ENCODE data around the gene BLTP3A.
"Not testable (repeated sequence)": the region's sequence is repeated elsewhere in the genome, so short reads cannot be mapped to it uniquely, and the experiment has no call there.

BLTP3A gene

GRCh38 chr6:34793877-34794276 lies 2.0 kb downstream of the BLTP3A start:
- no peak for DNase-seq

- DNase-seq: no peak
Measured at GRCh38 chr6:34795836-34796425, 4.0 kb downstream of the BLTP3A start.

- no peak for DNase-seq
Measured at GRCh38 chr6:34798057-34798456, 6.2 kb downstream of the BLTP3A start.

GRCh38 chr6:34799547-34799946 lies 7.7 kb downstream of the BLTP3A start:
- DNase-seq: no peak

- no peak for DNase-seq
Measured at GRCh38 chr6:34804543-34804942, 12.7 kb downstream of the BLTP3A start.

- not testable (repeated sequence) for DNase-seq
Measured at GRCh38 chr6:34805074-34805473, 13.2 kb downstream of the BLTP3A start.

- DNase-seq: no peak
Measured at GRCh38 chr6:34806738-34807453, 15.0 kb downstream of the BLTP3A start.

- DNase-seq: not testable (repeated sequence)
Measured at GRCh38 chr6:34808473-34808872, 16.6 kb downstream of the BLTP3A start.

GRCh38 chr6:34809419-34809818 lies 17.5 kb downstream of the BLTP3A start:
- not testable (repeated sequence) for DNase-seq

- no peak for DNase-seq
Measured at GRCh38 chr6:34810017-34810882, 18.4 kb downstream of the BLTP3A start.

GRCh38 chr6:34810936-34811632 lies 19.2 kb downstream of the BLTP3A start:
- no peak for DNase-seq

- DNase-seq: no peak
Measured at GRCh38 chr6:34813028-34813713, 21.3 kb downstream of the BLTP3A start.

GRCh38 chr6:34816635-34817301 lies 24.9 kb downstream of the BLTP3A start:
- no peak for DNase-seq

- no peak for DNase-seq
Measured at GRCh38 chr6:34817446-34817845, 25.6 kb downstream of the BLTP3A start.

- not testable (repeated sequence) for DNase-seq
Measured at GRCh38 chr6:34818872-34819570, 27.1 kb downstream of the BLTP3A start.

GRCh38 chr6:34819571-34820480 lies 27.9 kb downstream of the BLTP3A start:
- DNase-seq: no peak

- DNase-seq: no peak
Measured at GRCh38 chr6:34829137-34829536, 37.3 kb downstream of the BLTP3A start.

- no peak for DNase-seq
Measured at GRCh38 chr6:34832942-34833341, 41.1 kb downstream of the BLTP3A start.

- no peak for DNase-seq
Measured at GRCh38 chr6:34834789-34835518, 43.1 kb downstream of the BLTP3A start.

Measured in activated naive CD4-positive, alpha-beta T cell treated with anti-CD3 and anti-CD28 coated beads, Interleukin-2, amount 50 U/mL, for 16 hours (primary cell).